NT2/D1 (cell line): ENCODE results near the gene ACOXL.

Source experiments
- DNase-seq: peaks from one replicate; pipeline ENCODE4 v3.0.0-alpha.2; 2011; ENCODE audit warnings: low read depth, low spot score
- H3K27me3 ChIP-seq: 2 replicates; pipeline ENCODE4 v1.6.0; 2011; ENCODE audit warnings: mild to moderate bottlenecking; ENCODE audit not compliant: insufficient read length, insufficient read depth
- H3K36me3 ChIP-seq: 2 replicates; pipeline ENCODE4 v1.6.1; 2011; ENCODE audit warnings: mild to moderate bottlenecking, low read length, mixed read lengths; ENCODE audit not compliant: insufficient read depth, insufficient read length
- H3K4me1 ChIP-seq: 2 replicates; pipeline ENCODE4 v1.5.1; 2011; ENCODE audit not compliant: insufficient read depth, insufficient read length
- H3K4me3 ChIP-seq: 2 replicates; pipeline ENCODE4 v1.5.1; 2011; ENCODE audit warnings: low read depth; ENCODE audit not compliant: insufficient read length
- H3K9ac ChIP-seq: 2 replicates; pipeline ENCODE4 v1.6.0; 2011; ENCODE audit warnings: low read depth; ENCODE audit not compliant: insufficient read length
- H3K9me3 ChIP-seq: 2 replicates; pipeline ENCODE4 v1.5.1; 2011; ENCODE audit warnings: mild to moderate bottlenecking, low read length; ENCODE audit not compliant: insufficient read depth
- SUZ12 ChIP-seq: IDR thresholded peaks from 2 replicates; pipeline ENCODE4 v1.6.1; 2011; ENCODE audit not compliant: insufficient read length, insufficient read depth; ENCODE audit errors: extremely low read depth
- YY1 ChIP-seq: IDR thresholded peaks from 2 replicates; pipeline ENCODE4 v1.6.1; 2011; ENCODE audit not compliant: insufficient read length, insufficient read depth
- ZNF274 ChIP-seq: IDR thresholded peaks from 2 replicates; pipeline ENCODE4 v1.6.1; 2011; ENCODE audit warnings: mild to moderate bottlenecking, low read depth, low read length

The ACOXL gene

GRCh38 chr2:111143843-111144198, 411.4 kb downstream of the ACOXL start:
- no peak for TF ChIP-seq YY1
- no peak for TF ChIP-seq SUZ12
- TF ChIP-seq ZNF274: no peak
- Histone ChIP-seq H3K9ac (no peak overlapping the region), H3K36me3 (peaks cover 27% of the 10 kb centered on the region), H3K27me3 (no peaks in the 10 kb centered on the region), H3K4me1 (no peaks in the 10 kb centered on the region), H3K9me3 (no peaks in the 10 kb centered on the region), H3K4me3 (no peak overlapping the region)
- no peak for DNase-seq

GRCh38 chr2:111145103-111145760, 412.9 kb downstream of the ACOXL start:
- Histone ChIP-seq H3K9ac (no peak overlapping the region), H3K27me3 (no peaks in the 10 kb centered on the region), H3K4me1 (no peaks in the 10 kb centered on the region), H3K9me3 (no peaks in the 10 kb centered on the region), H3K4me3 (no peak overlapping the region), H3K36me3 (peaks cover 23% of the 10 kb centered on the region)
- DNase-seq: no peak
- no peak for TF ChIP-seq YY1
- no peak for TF ChIP-seq SUZ12
- no peak for TF ChIP-seq ZNF274

- no peak for TF ChIP-seq YY1
- TF ChIP-seq ZNF274: no peak
- DNase-seq: no peak
- H3K9me3 ChIP-seq: no peaks in the 10 kb centered on the region
- H3K9ac ChIP-seq: no peak overlapping the region
- no peak overlapping the region for H3K4me3 ChIP-seq
- H3K4me1 ChIP-seq: no peaks in the 10 kb centered on the region
- no peaks in the 10 kb centered on the region for H3K27me3 ChIP-seq
- H3K36me3 ChIP-seq: peaks cover 20% of the 10 kb centered on the region
Observed at GRCh38 chr2:111145951-111146350, 413.6 kb downstream of the ACOXL start.

GRCh38 chr2:111148225-111148873, 416.0 kb downstream of the ACOXL start:
- Histone ChIP-seq H3K9ac (no peak overlapping the region), H3K36me3 (peaks cover 28% of the 10 kb centered on the region), H3K27me3 (no peaks in the 10 kb centered on the region), H3K4me3 (no peak overlapping the region), H3K9me3 (no peaks in the 10 kb centered on the region), H3K4me1 (no peaks in the 10 kb centered on the region)
- DNase-seq: no peak
- TF ChIP-seq YY1 (no peak), SUZ12 (no peak), ZNF274 (no peak)

GRCh38 chr2:111148925-111149324, 416.6 kb downstream of the ACOXL start:
- Histone ChIP-seq H3K9me3 (no peaks in the 10 kb centered on the region), H3K9ac (no peak overlapping the region), H3K27me3 (no peaks in the 10 kb centered on the region), H3K36me3 (peaks cover 32% of the 10 kb centered on the region), H3K4me1 (no peaks in the 10 kb centered on the region), H3K4me3 (no peak overlapping the region)
- TF ChIP-seq YY1: no peak
- TF ChIP-seq ZNF274: no peak
- TF ChIP-seq SUZ12: no peak
- no peak for DNase-seq

- Histone ChIP-seq H3K9ac (no peak overlapping the region), H3K4me1 (no peaks in the 10 kb centered on the region), H3K9me3 (no peaks in the 10 kb centered on the region), H3K27me3 (no peaks in the 10 kb centered on the region), H3K4me3 (no peak overlapping the region), H3K36me3 (peaks cover 27% of the 10 kb centered on the region)
- TF ChIP-seq SUZ12: no peak
- TF ChIP-seq YY1: no peak
- TF ChIP-seq ZNF274: no peak
- no peak for DNase-seq
Observed at GRCh38 chr2:111149882-111150455, 417.6 kb downstream of the ACOXL start.

GRCh38 chr2:111154758-111155157, 422.4 kb downstream of the ACOXL start:
- Histone ChIP-seq H3K4me3 (no peak overlapping the region), H3K9me3 (no peaks in the 10 kb centered on the region), H3K9ac (no peak overlapping the region), H3K36me3 (peaks cover 44% of the 10 kb centered on the region), H3K4me1 (no peaks in the 10 kb centered on the region), H3K27me3 (no peaks in the 10 kb centered on the region)
- no peak for TF ChIP-seq ZNF274
- TF ChIP-seq YY1: no peak
- no peak for TF ChIP-seq SUZ12
- no peak for DNase-seq
